Endothelial cell (in vitro differentiated cells): ENCODE results near the gene ZNF783. TPM values are rescaled to one million over a fixed set of nuclear protein-coding genes. Genes with fewer than 3 reads are reported as not detected.

Experiments used
- DNase-seq: peaks from one replicate; pipeline ENCODE4 v3.0.0; 2021; ENCODE audit warnings: low spot score
- H3K27ac Mint-ChIP-seq: one replicate; pipeline ENCODE4 v1.8.0; 2021; ENCODE audit warnings: mixed read lengths, inconsistent platforms; ENCODE audit not compliant: unreplicated experiment
- H3K27me3 Mint-ChIP-seq: one replicate; pipeline ENCODE4 v1.8.0; 2021; ENCODE audit warnings: mild to moderate bottlenecking, moderate library complexity, mixed read lengths, inconsistent platforms; ENCODE audit not compliant: unreplicated experiment
- H3K36me3 Mint-ChIP-seq: one replicate; pipeline ENCODE4 v1.8.0; 2021; ENCODE audit warnings: mild to moderate bottlenecking, low read depth, mixed read lengths, inconsistent platforms; ENCODE audit not compliant: unreplicated experiment
- H3K4me1 Mint-ChIP-seq: one replicate; pipeline ENCODE4 v1.8.0; 2021; ENCODE audit warnings: mild to moderate bottlenecking, mixed read lengths, inconsistent platforms; ENCODE audit not compliant: unreplicated experiment
- H3K4me3 Mint-ChIP-seq: one replicate; pipeline ENCODE4 v1.8.0; 2021; ENCODE audit warnings: mild to moderate bottlenecking, mixed read lengths, inconsistent platforms; ENCODE audit not compliant: unreplicated experiment
- H3K9me3 Mint-ChIP-seq: one replicate; pipeline ENCODE4 v1.8.0; 2021; ENCODE audit warnings: mixed read lengths, inconsistent platforms; ENCODE audit not compliant: unreplicated experiment
- CTCF ChIP-seq: fragments of 200-600 bp; sonication (generic); IDR thresholded peaks from one replicate; pipeline ENCODE4 v1.5.0; 2021; ENCODE audit warnings: antibody characterized with exemption; ENCODE audit not compliant: unreplicated experiment
- total RNA-seq: library from RNA; stranded (reverse); fragmentation: NEBNext Ultra II Directional; extraction: Animal tissue kit (Norgen Biotek cat#: 25700); gene quantifications from one replicate; pipeline ENCODE4 v1.2.1, GENCODE V29; 2021; ENCODE audit not compliant: unreplicated experiment

ZNF783 gene
- total RNA-seq, 1 donor from 2014 or later = 15.3 TPM

- H3K4me1 Mint-ChIP-seq = peaks cover 23% of the 10 kb centered on the region
- no peak for TF ChIP-seq CTCF
- peak overlapping the region; percentile 63 for H3K27ac Mint-ChIP-seq
- H3K9me3 Mint-ChIP-seq = no peaks in the 10 kb centered on the region
- H3K36me3 Mint-ChIP-seq = peaks cover 33% of the 10 kb centered on the region
- H3K4me3 Mint-ChIP-seq = peak overlapping the region; percentile 69
- H3K27me3 Mint-ChIP-seq = peaks cover 12% of the 10 kb centered on the region
- no peak for DNase-seq
Measured at GRCh38 chr7:149279111-149279743, 17.2 kb downstream of the ZNF783 start.

- TF ChIP-seq CTCF = no peak
- Mint-ChIP-seq H3K27ac (no peak overlapping the region), H3K36me3 (peaks cover 27% of the 10 kb centered on the region), H3K4me1 (peaks cover 23% of the 10 kb centered on the region), H3K9me3 (no peaks in the 10 kb centered on the region), H3K4me3 (peak overlapping the region; percentile 62), H3K27me3 (peaks cover 15% of the 10 kb centered on the region)
- DNase-seq = no peak
Measured at GRCh38 chr7:149280151-149280550, 18.2 kb downstream of the ZNF783 start.

GRCh38 chr7:149280661-149281507 lies 18.9 kb downstream of the ZNF783 start:
- DNase-seq = no peak
- no peaks in the 10 kb centered on the region for H3K9me3 Mint-ChIP-seq
- H3K4me1 Mint-ChIP-seq = peaks cover 27% of the 10 kb centered on the region
- peaks cover 17% of the 10 kb centered on the region for H3K27me3 Mint-ChIP-seq
- TF ChIP-seq CTCF = no peak
- no peak overlapping the region for H3K27ac Mint-ChIP-seq
- peak overlapping the region; percentile 62 for H3K4me3 Mint-ChIP-seq
- H3K36me3 Mint-ChIP-seq = peaks cover 27% of the 10 kb centered on the region

GRCh38 chr7:149281508-149282330 lies 19.7 kb downstream of the ZNF783 start:
- no peak overlapping the region for H3K27ac Mint-ChIP-seq

More at GRCh38 chr7:149281508-149282330, 19.7 kb downstream of the ZNF783 start:
- peaks cover 23% of the 10 kb centered on the region for H3K36me3 Mint-ChIP-seq
- peaks cover 32% of the 10 kb centered on the region for H3K4me1 Mint-ChIP-seq
- no peak for TF ChIP-seq CTCF
- no peak overlapping the region for H3K4me3 Mint-ChIP-seq
- no peak for DNase-seq
- no peaks in the 10 kb centered on the region for H3K9me3 Mint-ChIP-seq
- peaks cover 21% of the 10 kb centered on the region for H3K27me3 Mint-ChIP-seq
